Testis (tissue), 2 donors: ENCODE measurements around the gene GLOD5.

ENCODE experiments used
- POLR2A ChIP-seq: fragments of 450-650 bp; IDR thresholded peaks from one replicate; pipeline ENCODE4 v1.6.1; 2017; ENCODE audit warnings: antibody characterized with exemption, mild to moderate bottlenecking, moderate library complexity
- TF ChIP-seq, protein P1 (sequence below), 3 experiments: fragments of 450-650 bp in 2 of 3; fragments of 200-600 bp in 1 of 3; sonication (generic) in 1 of 3; IDR thresholded peaks; one replicate each; pipeline ENCODE4 v1.5.1; 2016 to 2019; ENCODE audit warnings: antibody characterized with exemption in 3 of 3, mild to moderate bottlenecking in 2 of 3, moderate library complexity in 1 of 3

DNA sequence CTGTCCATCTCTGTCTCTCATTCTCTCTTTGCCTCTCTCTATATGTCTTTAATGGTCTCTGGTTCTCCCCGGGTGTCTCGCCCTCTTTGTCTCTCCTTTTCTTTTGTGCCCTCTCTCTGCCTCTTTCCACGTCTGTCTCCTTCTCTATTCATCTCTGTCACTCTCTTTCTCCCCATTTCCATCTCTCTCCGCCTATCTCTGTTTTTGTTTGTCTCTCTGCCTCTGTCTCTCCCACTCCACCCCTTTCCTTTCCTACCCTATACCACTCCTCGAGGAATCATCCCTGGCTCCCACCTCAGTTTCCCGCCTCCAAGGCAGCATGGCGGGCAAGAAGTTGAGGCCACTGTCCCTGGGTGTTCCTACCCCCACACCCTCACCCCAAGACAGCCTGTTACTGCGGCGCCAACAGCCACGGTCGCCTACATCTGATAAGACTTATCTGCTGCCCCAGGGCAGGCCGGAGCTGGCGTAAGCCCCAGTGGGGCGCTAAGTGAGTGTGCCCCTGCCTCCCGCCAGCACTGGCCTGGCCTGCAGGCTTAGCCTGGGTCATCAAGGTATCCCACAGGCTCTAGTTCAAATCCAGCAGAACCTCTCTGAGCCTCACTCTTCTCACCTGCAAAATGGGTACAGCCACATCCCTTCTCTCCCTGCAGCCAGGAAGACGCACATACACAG lies 24.1 kb downstream of the GLOD5 start:
- no peak for TF ChIP-seq POLR2A
- TF ChIP-seq, protein P1, sequence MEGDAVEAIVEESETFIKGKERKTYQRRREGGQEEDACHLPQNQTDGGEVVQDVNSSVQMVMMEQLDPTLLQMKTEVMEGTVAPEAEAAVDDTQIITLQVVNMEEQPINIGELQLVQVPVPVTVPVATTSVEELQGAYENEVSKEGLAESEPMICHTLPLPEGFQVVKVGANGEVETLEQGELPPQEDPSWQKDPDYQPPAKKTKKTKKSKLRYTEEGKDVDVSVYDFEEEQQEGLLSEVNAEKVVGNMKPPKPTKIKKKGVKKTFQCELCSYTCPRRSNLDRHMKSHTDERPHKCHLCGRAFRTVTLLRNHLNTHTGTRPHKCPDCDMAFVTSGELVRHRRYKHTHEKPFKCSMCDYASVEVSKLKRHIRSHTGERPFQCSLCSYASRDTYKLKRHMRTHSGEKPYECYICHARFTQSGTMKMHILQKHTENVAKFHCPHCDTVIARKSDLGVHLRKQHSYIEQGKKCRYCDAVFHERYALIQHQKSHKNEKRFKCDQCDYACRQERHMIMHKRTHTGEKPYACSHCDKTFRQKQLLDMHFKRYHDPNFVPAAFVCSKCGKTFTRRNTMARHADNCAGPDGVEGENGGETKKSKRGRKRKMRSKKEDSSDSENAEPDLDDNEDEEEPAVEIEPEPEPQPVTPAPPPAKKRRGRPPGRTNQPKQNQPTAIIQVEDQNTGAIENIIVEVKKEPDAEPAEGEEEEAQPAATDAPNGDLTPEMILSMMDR (IDR thresholded peaks at IDR 0.05): no peak
